ENCODE results near the gene TADA2B. TPM values are rescaled to one million over a fixed set of nuclear protein-coding genes. Genes with fewer than 3 reads are reported as not detected.

TADA2B gene
- total RNA-seq, 4 donors from 2014 or later: 17.5 to 26.6 (median 23.9) TPM

- Histone ChIP-seq H3K4me1 (peaks cover 33% of the 10 kb centered on the region), H3K27me3 (no peaks in the 10 kb centered on the region), H3K4me3 (peak overlapping the region; percentile 90), H3K27ac (peak overlapping the region; percentile 93), H3K9me3 (no peaks in the 10 kb centered on the region), H3K36me3 (peaks cover 8% of the 10 kb centered on the region)
- peak; percentile 99 to 100 for DNase-seq (ENCODE audit: low spot score in 2 of 2)
- no peak for TF ChIP-seq POLR2AphosphoS5 (IDR thresholded peaks at IDR 0.05)
- no peak for TF ChIP-seq POLR2A (IDR thresholded peaks at IDR 0.05)
- no peak for TF ChIP-seq EP300 (IDR thresholded peaks at IDR 0.05)
- TF ChIP-seq CTCF (IDR thresholded peaks at IDR 0.05): no peak
- under 1% methylated on average over 40 of the region's 50 CpGs for WGBS
These were observed 25.2 kb downstream of the TADA2B start for GRCh38 chr4:7068279-7068842.

- Histone ChIP-seq H3K36me3 (peaks cover 2% of the 10 kb centered on the region), H3K4me1 (peaks cover 33% of the 10 kb centered on the region), H3K9me3 (no peaks in the 10 kb centered on the region), H3K27ac (peak overlapping the region; percentile 93), H3K27me3 (no peaks in the 10 kb centered on the region), H3K4me3 (peak overlapping the region; percentile 90)
- DNase-seq (ENCODE audit: low spot score in 2 of 2): peak in 1 of 2 donors; percentile 76
- TF ChIP-seq CTCF (IDR thresholded peaks at IDR 0.05) (no peak), EP300 (IDR thresholded peaks at IDR 0.05) (no peak), POLR2A (IDR thresholded peaks at IDR 0.05) (no peak), POLR2AphosphoS5 (IDR thresholded peaks at IDR 0.05) (no peak)
- WGBS: 13% methylated on average over 18 of the region's 20 CpGs
These were observed 25.7 kb downstream of the TADA2B start for GRCh38 chr4:7068883-7069282.

GRCh38 chr4:7070729-7071511 is 27.7 kb downstream of the TADA2B start:
- H3K27me3 ChIP-seq: no peaks in the 10 kb centered on the region
- WGBS: 42% methylated on average over 23 of the region's 23 CpGs
- H3K9me3 ChIP-seq: no peaks in the 10 kb centered on the region
- no peaks in the 10 kb centered on the region for H3K36me3 ChIP-seq
- H3K4me1 ChIP-seq: peaks cover 28% of the 10 kb centered on the region
- peak; percentile 88 to 89 for DNase-seq (ENCODE audit: low spot score in 2 of 2)
- no peak overlapping the region for H3K27ac ChIP-seq
- TF ChIP-seq EP300 (IDR thresholded peaks at IDR 0.05) (no peak), POLR2A (IDR thresholded peaks at IDR 0.05) (no peak), POLR2AphosphoS5 (IDR thresholded peaks at IDR 0.05) (peak in 1 of 3 donors; percentile 47), CTCF (IDR thresholded peaks at IDR 0.05) (peak; percentile 95 to 97)
- no peak overlapping the region for H3K4me3 ChIP-seq

- DNase-seq (ENCODE audit: low spot score in 2 of 2): no peak
- H3K36me3 ChIP-seq: no peaks in the 10 kb centered on the region
- 87% methylated on average over 14 of the region's 14 CpGs for WGBS
- H3K27ac ChIP-seq: no peak overlapping the region
- no peaks in the 10 kb centered on the region for H3K27me3 ChIP-seq
- no peak for TF ChIP-seq CTCF (IDR thresholded peaks at IDR 0.05)
- TF ChIP-seq EP300 (IDR thresholded peaks at IDR 0.05): no peak
- no peak for TF ChIP-seq POLR2AphosphoS5 (IDR thresholded peaks at IDR 0.05)
- TF ChIP-seq POLR2A (IDR thresholded peaks at IDR 0.05): no peak
- no peaks in the 10 kb centered on the region for H3K9me3 ChIP-seq
- H3K4me3 ChIP-seq: no peak overlapping the region
- peaks cover 15% of the 10 kb centered on the region for H3K4me1 ChIP-seq
These were observed 29.9 kb downstream of the TADA2B start for GRCh38 chr4:7073059-7073458.

All from suprapubic skin (tissue), 4 donors.